ENCODE measurements around the gene EEF1A2. TPM values are rescaled to one million over a fixed set of nuclear protein-coding genes. Genes with fewer than 3 reads are reported as not detected.

EEF1A2 gene
- total and polyA plus RNA-seq, 2 donors (not counting 3 experiments of a cell fraction or from before 2014, with no cell fraction given), result 2.7 to 3.4 TPM

GRCh38 chr20:63443606-63444395 lies 55.1 kb downstream of the EEF1A2 start:
- ChIA-PET POLR2A (no interaction called here), CTCF (no interaction called here)
- Histone ChIP-seq H3K36me3 (ENCODE audit: control insufficient read depth in 2 of 2, extremely low read depth in 1 of 2, insufficient read depth in 2 of 2, low read length in 2 of 2) (no peaks in the 10 kb centered on the region), H3K4me2 (ENCODE audit: insufficient read depth, low read length) (no peak overlapping the region), H4K20me1 (replicated peaks; ENCODE audit: control insufficient read depth, extremely low read depth, insufficient read depth, low read length) (no peaks in the 10 kb centered on the region), H3K4me3 (replicated peaks in 1 of 3; ENCODE audit: insufficient read depth in 1 of 3, low read depth in 1 of 3, low read length in 3 of 3) (no peak overlapping the region), H3K9me1 (replicated peaks; ENCODE audit: control insufficient read depth, extremely low read depth, insufficient read depth, low read length) (no peaks in the 10 kb centered on the region), H2AFZ (ENCODE audit: low read depth, low read length) (no peak overlapping the region), H3K27me3 (ENCODE audit: control insufficient read depth in 2 of 2, insufficient read depth in 2 of 2, low read length in 2 of 2) (no peaks in the 10 kb centered on the region), H3K79me2 (ENCODE audit: control insufficient read depth, insufficient read depth, low read length) (no peaks in the 10 kb centered on the region), H3K27ac (ENCODE audit: insufficient read depth, low read depth, low read length) (no peak overlapping the region), H3K9ac (replicated peaks; ENCODE audit: extremely low read depth, insufficient read depth, low read length) (no peak overlapping the region), H3K9me3 (replicated peaks; ENCODE audit: control insufficient read depth, insufficient read depth, low read length) (no peaks in the 10 kb centered on the region), H3K4me1 (ENCODE audit: control insufficient read depth, extremely low read depth, insufficient read depth, low read length) (no peaks in the 10 kb centered on the region)
- FAIRE-seq (no peak), DNase-seq (ENCODE audit: low read depth, low spot score) (no peak)
- BruUV-seq (replicated peaks), result no TSS peak
- intact Hi-C loops (cut with micrococcal nuclease), result no loop called here
- TF ChIP-seq GATA2 (IDR thresholded peaks at IDR 0.05; ENCODE audit: insufficient read depth, insufficient read length, low read depth, low read length) (no peak), CTCF (IDR thresholded peaks at IDR 0.05; ENCODE audit: extremely low read depth in 1 of 2, insufficient read depth in 1 of 2, low read depth in 1 of 2, low read length in 2 of 2) (no peak), POLR2AphosphoS5 (IDR thresholded peaks at IDR 0.05; ENCODE audit: insufficient read depth, low read depth, low read length) (no peak), MYC (IDR thresholded peaks at IDR 0.05; ENCODE audit: low read depth, low read length) (no peak), POLR2A (IDR thresholded peaks at IDR 0.05; ENCODE audit: low read depth, low read length) (no peak), EZH2 (IDR thresholded peaks at IDR 0.05; ENCODE audit: borderline replicate concordance, low read depth, low read length, severe bottlenecking) (no peak), FOS (IDR thresholded peaks at IDR 0.05; ENCODE audit: borderline replicate concordance, insufficient read depth, low read length) (no peak), JUN (IDR thresholded peaks at IDR 0.05; ENCODE audit: borderline replicate concordance, insufficient read depth, insufficient read length, low read depth) (no peak)
- TF ChIP-seq, protein P1, sequence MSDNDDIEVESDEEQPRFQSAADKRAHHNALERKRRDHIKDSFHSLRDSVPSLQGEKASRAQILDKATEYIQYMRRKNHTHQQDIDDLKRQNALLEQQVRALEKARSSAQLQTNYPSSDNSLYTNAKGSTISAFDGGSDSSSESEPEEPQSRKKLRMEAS (IDR thresholded peaks at IDR 0.05; ENCODE audit: insufficient read depth, insufficient read length), result no peak
- dilution Hi-C loops (cut with MboI; ENCODE audit: extremely low pct_ligation_motif_present, low sequenced_read_pairs), result no loop called here

All from endothelial cell of umbilical vein (primary cell).